Ishikawa (cell line): Measurements from ENCODE around the gene CFAP46.

Experiments
- CEBPB ChIP-seq: IDR thresholded peaks from 2 replicates; pipeline ENCODE4 v1.6.1; 2012
- CREB1 ChIP-seq: IDR thresholded peaks from 2 replicates; pipeline ENCODE4 v1.6.1; 2012; ENCODE audit warnings: low read depth
- EP300 ChIP-seq: IDR thresholded peaks from 2 replicates; pipeline ENCODE4 v1.6.1; 2012; ENCODE audit warnings: borderline replicate concordance
- NFIC ChIP-seq: IDR thresholded peaks from 2 replicates; pipeline ENCODE4 v1.6.1; 2012
- TEAD4 ChIP-seq: IDR thresholded peaks from 2 replicates; pipeline ENCODE4 v1.6.1; 2012
- TF ChIP-seq, protein P1 (sequence below): IDR thresholded peaks from 2 replicates; pipeline ENCODE4 v1.6.1; 2012

DNA sequence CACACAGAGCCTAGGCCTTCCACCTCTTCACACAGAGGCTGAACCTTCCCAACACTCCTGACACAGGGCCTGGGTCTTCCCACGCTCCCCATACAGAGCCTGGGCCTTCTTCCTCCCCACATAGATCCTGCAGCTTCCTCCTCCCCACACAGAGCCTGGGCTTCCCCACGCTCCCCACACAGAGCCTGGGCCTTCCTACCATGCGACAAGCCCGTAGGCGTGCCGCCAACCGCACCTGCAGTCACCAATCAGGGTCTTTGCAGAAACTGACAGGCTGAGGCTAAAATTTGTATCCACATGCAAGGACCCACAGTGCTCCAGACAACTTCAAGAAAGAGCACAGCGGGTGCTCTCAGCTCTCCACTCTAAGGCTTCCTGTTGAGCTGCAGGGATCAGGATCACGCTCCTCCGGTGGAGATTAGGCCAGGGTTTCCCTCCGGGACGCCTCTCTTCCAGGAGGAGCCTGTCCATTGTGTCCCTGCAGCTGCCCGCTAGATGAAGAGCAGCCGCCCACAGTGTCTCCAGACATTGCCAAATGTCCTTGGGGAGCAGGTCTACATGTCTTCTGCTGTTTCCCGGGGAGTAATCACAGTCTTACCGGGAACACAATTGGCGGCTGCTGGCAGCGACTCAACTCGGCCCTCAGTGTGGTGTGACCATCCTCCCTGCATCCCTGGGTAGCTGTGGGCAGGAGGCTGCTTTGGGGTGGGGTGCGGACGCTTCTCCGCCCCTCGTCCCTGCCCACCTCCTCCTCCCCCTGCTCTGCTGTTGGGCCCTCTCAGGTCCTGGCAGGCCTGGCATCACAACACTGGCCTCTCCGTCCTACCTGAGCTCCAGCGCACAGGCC, 9.7 kb downstream of the CFAP46 start:
- no peak for TF ChIP-seq EP300
- TF ChIP-seq, protein P1, sequence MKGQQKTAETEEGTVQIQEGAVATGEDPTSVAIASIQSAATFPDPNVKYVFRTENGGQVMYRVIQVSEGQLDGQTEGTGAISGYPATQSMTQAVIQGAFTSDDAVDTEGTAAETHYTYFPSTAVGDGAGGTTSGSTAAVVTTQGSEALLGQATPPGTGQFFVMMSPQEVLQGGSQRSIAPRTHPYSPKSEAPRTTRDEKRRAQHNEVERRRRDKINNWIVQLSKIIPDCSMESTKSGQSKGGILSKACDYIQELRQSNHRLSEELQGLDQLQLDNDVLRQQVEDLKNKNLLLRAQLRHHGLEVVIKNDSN: no peak
- TF ChIP-seq TEAD4: no peak
- TF ChIP-seq CEBPB: no peak
- no peak for TF ChIP-seq CREB1
- TF ChIP-seq NFIC: no peak
